Cardiac fibroblast (primary cell): Measurements from ENCODE around the gene PRTG.
A peak's percentile ranks its signal among the peaks of the same experiment; 100 is the strongest.

Experiments used
- DNase-seq, 2 donors: peaks; one replicate each; pipeline versions ENCODE4 v3.0.0 to v3.0.0-alpha.2; 2010; ENCODE audit warnings: low read depth in 2 of 2
- H3K4me3 ChIP-seq, 2 donors: replicated peaks in 1 of 2; 1 replicate in 1 of 2; 2 replicates in 1 of 2; pipeline ENCODE4 v1.5.1; 2011; ENCODE audit warnings: low read depth in 2 of 2, low read length in 2 of 2, mild to moderate bottlenecking in 2 of 2, moderate library complexity in 1 of 2
- TF ChIP-seq, protein P1 (sequence below): IDR thresholded peaks from one replicate; pipeline ENCODE4 v1.5.1; 2011; ENCODE audit warnings: low read depth, mild to moderate bottlenecking, low read length, inconsistent platforms

Gene PRTG

DNA sequence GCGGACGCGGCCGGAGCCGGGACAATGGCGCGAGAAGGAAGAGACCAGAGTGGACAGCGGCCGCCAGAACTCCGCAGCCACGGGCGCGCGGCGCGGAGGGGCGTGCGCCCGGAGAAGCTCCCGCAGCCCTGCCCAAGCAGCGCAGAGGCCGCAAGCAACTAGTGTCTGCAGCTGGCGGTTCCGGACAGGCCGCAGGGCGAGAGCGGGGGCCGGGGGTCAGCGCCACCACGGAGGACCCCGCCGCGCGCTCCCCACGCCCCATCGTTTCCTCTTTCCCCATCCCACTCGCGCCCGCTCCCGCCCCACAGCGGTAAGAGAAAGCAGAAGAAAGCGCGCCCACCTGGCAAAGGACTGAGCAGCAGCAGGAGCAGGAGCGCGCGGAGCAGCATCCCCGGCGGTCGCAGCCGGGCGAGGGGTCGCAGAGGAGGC, 440 bp downstream of the PRTG start:
- DNase-seq: peak; percentile 33 to 40
- peak overlapping the region; percentile 70 to 76 for H3K4me3 ChIP-seq
- TF ChIP-seq, protein P1, sequence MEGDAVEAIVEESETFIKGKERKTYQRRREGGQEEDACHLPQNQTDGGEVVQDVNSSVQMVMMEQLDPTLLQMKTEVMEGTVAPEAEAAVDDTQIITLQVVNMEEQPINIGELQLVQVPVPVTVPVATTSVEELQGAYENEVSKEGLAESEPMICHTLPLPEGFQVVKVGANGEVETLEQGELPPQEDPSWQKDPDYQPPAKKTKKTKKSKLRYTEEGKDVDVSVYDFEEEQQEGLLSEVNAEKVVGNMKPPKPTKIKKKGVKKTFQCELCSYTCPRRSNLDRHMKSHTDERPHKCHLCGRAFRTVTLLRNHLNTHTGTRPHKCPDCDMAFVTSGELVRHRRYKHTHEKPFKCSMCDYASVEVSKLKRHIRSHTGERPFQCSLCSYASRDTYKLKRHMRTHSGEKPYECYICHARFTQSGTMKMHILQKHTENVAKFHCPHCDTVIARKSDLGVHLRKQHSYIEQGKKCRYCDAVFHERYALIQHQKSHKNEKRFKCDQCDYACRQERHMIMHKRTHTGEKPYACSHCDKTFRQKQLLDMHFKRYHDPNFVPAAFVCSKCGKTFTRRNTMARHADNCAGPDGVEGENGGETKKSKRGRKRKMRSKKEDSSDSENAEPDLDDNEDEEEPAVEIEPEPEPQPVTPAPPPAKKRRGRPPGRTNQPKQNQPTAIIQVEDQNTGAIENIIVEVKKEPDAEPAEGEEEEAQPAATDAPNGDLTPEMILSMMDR: no peak

DNA sequence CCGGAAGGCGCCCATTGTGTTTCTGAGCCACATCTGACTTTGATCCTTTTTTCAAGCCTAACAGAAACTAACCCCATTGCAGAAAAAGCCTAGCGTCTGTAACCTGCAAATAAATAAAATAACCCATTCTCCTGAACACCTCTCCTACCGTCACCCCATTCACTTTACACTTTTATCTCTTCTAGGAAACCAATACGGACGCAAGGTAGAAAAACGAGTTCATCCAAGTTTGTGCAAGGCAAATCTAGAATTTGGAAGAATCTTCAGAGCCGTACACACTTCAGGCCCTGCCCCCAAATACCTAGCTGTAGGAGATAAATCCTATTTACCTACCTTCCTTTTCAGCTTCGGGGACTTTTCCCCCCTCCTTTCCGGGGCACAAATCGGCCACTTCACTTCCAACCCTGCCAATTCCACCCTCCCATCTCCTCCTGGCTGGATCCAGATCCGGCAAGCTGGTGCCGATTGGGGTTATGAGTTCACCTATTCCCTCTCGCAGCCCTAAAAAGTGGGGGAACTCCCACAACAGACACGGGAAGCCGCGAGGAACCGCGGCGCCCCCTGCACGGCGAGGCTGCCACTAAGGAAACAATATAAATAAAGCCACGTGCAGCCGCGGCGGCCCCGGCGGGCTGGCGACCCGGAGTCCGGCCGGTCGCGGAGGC, 987 bp downstream of the PRTG start:
- DNase-seq: peak; percentile 7 to 20
- peak overlapping the region; percentile 70 to 76 for H3K4me3 ChIP-seq
- TF ChIP-seq, protein P1: peak; percentile 10

DNA sequence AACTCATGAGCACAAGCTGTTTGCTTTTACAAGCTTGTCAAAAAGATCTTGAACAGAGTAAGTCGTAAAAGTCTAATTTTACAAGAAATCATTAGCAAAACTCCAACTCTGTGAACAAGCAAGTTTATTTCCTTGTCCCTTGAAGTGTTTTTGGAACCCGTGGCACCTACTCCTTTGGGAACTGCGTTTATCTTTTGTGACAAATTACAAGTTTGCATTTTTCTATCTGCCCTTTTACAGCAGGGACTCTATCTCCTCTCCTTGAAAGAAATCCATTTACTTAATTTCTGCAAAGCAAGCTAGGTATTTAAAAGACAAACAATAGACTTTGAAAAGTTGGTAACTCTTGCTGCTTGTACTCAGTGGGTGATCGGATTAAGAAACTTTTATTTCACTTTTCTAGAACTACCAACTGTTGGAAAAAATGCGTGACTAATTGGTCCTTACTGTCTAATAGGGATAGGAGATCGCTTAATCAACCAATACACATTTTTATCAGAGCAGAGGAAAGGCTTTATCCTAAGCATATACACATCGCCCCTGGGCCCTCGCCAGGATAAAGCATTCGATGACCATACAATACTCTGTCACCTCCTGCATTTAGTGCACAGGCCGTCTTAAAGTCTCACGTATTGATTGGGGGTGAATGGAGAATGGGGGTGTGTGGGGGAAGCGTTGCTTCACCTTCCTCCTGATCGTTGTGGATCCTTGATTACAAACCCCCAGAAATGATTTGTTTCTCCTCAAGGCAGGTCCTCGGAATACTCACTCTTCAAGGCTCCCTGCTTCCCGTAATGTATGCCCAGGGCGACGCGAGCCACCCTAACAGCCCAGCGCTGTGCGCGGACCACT, 1.7 kb downstream of the PRTG start:
- DNase-seq: no peak
- TF ChIP-seq, protein P1: no peak
- peak overlapping the region; percentile 70 to 76 for H3K4me3 ChIP-seq

DNA sequence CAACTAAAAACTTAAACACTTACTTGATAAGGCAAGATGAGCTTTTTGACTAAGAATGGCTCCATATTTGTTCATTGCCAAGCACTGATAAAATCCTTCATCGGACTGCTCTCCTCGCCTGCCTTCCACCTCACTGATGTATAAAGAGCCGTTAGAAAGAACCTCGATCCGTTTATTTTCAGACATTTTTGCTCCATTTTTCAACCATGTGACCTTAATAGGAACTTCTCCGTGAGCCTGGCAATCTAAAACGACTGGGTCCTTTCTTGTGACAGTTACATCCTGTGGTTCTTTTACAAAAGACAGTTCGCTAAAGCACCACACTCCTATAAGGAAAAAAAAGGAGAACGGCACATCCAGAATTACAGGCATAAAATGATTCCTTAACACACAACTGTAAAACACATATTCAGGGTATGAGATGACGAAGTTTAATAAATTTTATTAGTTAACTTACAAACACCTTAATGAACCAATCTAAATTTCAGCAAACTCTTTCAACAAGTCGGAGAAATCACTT, 2.5 kb downstream of the PRTG start:
- TF ChIP-seq, protein P1: no peak
- DNase-seq: no peak
- H3K4me3 ChIP-seq: no peak overlapping the region

DNA sequence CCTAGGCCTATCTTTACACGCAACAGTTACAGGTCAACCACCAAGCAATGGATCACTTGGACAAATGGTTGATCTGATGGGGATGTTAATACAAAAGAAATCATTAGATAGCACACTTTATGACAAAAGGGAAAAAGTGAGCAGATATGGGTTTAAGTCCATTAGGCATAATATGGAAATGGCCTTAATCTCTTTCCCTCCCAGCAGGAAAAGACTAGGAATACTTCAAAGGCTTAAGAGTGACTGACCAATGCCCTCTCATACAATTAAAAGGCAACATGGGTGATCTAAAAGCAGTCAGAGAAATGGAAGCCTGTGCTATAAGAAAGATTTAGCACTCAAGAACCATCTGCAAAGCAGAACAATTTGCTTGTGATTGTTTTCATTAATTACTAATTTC, 3.3 kb downstream of the PRTG start:
- TF ChIP-seq, protein P1: no peak
- DNase-seq: no peak
- H3K4me3 ChIP-seq: no peak overlapping the region

DNA sequence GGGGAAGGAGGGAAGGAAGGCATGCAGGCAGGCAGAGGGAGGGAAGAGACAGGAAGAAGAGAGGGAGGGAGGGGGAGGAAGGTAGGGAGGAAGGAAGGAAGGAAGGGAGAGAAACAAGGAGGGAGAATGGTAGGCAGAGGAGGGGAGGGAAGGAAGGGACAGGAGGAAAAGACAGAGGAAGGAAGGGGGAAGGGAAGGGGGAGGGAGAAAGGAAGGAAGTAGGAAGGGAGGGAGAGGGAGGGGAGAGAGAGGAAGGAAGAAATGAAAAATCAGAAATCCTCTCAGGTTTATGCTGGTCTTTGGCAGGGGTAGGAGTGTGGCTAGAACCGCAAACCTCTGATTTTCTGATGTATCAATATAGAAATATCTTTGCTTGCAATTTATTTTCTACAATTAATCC, 4.2 kb downstream of the PRTG start:
- TF ChIP-seq, protein P1: no peak
- DNase-seq: no peak
- H3K4me3 ChIP-seq: no peak overlapping the region
